Mesodermal cell (in vitro differentiated cells): ENCODE data around the gene SLBP.

Experiments used
- H3K27ac ChIP-seq: 2 replicates; pipeline ENCODE4 v1.7.0; 2013; ENCODE audit warnings: mild to moderate bottlenecking, low read depth, low read length, moderate library complexity; ENCODE audit not compliant: severe bottlenecking
- H3K36me3 ChIP-seq: 2 replicates; pipeline ENCODE4 v1.7.1; 2013; ENCODE audit warnings: mild to moderate bottlenecking, low read length, moderate library complexity; ENCODE audit not compliant: control insufficient read depth, insufficient read depth
- H3K4me1 ChIP-seq: one replicate; pipeline ENCODE4 v1.7.1; 2013; ENCODE audit warnings: mild to moderate bottlenecking, low read length; ENCODE audit not compliant: insufficient read depth, control insufficient read depth, poor library complexity, severe bottlenecking
- H3K4me3 ChIP-seq: 2 replicates; pipeline ENCODE4 v1.7.0; 2013; ENCODE audit warnings: low read length, control low read depth, mild to moderate bottlenecking; ENCODE audit not compliant: insufficient read depth, poor library complexity, severe bottlenecking; ENCODE audit errors: extremely low read depth
- H3K9me3 ChIP-seq: 2 replicates; pipeline ENCODE4 v1.7.1; 2013; ENCODE audit warnings: mild to moderate bottlenecking, low read length, moderate library complexity; ENCODE audit not compliant: control insufficient read depth
- WGBS, 2 experiments: methylation state at CpG; one replicate each; pipeline ENCODE4 v1.1.5; 2013; ENCODE audit warnings: missing lambda C conversion rate in 2 of 2; ENCODE audit not compliant: insufficient coverage in 2 of 2; 5-methylcytosine and 5-hydroxymethylcytosine counted together

Gene SLBP

DNA sequence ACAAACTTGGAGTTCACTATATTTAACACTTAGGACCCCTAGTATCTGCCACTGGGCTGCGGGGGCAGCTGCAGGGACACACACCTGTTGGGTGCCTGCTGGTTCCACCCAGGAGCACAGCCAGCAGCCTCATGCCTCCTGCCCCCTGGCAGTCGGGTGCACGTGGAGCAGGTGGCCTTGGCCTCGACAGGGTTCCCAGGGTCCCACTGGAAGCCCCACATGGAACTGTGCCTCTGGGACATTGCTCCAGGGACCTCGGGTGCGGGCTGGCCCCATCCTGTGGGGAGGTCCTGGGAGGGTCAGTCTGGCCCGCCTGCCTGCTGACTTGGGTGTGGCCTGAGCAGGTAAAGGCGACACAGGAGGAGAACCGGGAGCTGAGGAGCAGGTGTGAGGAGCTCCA, 27.2 kb upstream of the SLBP start:
- Histone ChIP-seq H3K36me3 (peaks cover 96% of the 10 kb centered on the region), H3K4me3 (no peak overlapping the region), H3K4me1 (no peaks in the 10 kb centered on the region), H3K27ac (no peak overlapping the region), H3K9me3 (peaks cover 26% of the 10 kb centered on the region)
- 96 to 97% methylated on average over 9 of the region's 9 CpGs for WGBS, 2 experiments

DNA sequence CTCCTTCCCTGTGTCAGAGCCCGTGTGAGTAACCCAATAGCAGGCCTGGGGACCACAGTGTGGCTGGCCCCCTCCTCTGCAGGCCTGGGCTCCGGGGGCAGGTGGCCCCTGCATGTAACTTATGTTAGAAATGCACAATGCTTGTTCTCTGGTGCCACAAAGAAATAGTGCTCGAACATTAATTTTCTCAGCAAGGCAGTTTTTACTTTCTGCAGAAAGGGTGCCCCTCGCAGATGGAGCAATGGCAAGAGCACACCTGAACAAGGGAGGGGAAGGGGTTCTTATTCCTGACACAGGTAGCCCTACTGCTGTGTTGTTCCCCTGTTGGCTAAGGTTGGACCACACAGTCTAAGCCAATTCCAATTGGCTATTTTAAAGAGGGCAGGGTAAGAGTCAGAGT, 26.3 kb upstream of the SLBP start:
- WGBS, 2 experiments: 96 to 97% methylated on average over 4 of the region's 4 CpGs
- H3K4me1 ChIP-seq: no peaks in the 10 kb centered on the region
- no peak overlapping the region for H3K27ac ChIP-seq
- H3K9me3 ChIP-seq: peaks cover 26% of the 10 kb centered on the region
- peaks cover 96% of the 10 kb centered on the region for H3K36me3 ChIP-seq
- no peak overlapping the region for H3K4me3 ChIP-seq

DNA sequence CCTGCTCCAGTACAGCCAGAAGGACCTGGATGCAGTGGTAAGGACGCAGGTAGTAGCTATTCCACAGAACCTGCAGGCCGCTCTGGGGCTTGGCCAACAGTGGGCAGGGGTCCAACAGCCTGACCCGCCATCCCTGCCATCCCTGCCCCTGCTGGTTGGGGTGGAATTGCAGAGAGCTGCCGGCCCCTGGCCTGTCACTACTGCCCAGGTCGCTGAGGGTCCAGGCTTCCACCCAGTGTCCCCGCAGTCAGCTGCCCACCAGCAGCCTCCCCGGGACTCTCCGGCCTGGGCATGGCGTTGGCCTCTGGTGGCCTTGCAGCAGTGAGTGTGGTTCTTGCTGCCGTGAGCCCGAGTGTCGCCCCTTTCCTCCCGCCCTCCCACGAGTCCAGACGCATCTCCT, 25.5 kb upstream of the SLBP start:
- Histone ChIP-seq H3K4me3 (no peak overlapping the region), H3K27ac (no peak overlapping the region), H3K9me3 (peaks cover 26% of the 10 kb centered on the region), H3K36me3 (peaks cover 100% of the 10 kb centered on the region), H3K4me1 (no peaks in the 10 kb centered on the region)
- 95% methylated on average over 6 to 15 of the region's 15 CpGs for WGBS, 2 experiments

DNA sequence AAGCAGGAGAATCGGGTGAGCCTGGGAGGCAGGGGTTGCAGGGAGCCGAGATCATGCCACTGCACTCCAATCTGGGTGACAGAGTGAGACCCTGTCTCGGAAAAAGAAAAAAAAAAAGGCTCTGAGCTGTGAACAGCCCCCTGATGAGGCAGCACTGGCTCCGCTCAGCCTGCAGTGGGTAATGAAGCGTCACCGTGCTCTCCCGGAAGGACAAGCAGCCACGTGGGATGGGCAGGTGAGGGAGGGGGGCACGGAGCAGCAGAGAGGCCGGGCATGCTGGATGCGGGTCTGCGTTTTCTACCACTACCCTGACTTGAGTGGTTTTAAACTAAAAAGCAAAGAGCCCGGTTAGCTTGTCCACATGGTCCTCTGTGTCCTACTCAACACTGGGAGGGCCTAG, 24.7 kb upstream of the SLBP start:
- Histone ChIP-seq H3K27ac (no peak overlapping the region), H3K4me1 (no peaks in the 10 kb centered on the region), H3K4me3 (no peak overlapping the region), H3K36me3 (peaks cover 100% of the 10 kb centered on the region), H3K9me3 (peaks cover 26% of the 10 kb centered on the region)
- WGBS, 2 experiments: 96 to 97% methylated on average over 12 to 13 of the region's 13 CpGs

DNA sequence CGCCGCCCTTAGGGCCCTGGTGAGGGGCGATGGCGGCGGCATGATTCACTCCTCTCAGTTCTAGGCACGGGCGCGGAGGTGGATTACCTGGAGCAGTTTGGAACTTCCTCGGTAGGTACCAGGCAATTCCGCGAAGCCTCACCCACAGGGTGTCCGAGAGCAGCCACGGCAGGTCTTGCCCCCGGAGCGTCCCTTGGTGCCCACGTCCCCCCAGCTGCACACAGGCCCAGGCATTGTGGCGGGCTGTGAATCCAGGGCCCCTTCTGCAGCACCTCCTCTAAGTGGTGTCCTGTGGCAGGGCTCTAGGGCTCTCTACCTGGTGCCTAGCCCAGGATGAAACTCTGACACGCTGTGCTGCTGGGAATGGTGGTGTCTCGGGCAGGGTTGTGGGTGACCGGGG, 23.1 kb upstream of the SLBP start:
- H3K4me1 ChIP-seq: no peaks in the 10 kb centered on the region
- no peak overlapping the region for H3K4me3 ChIP-seq
- peaks cover 26% of the 10 kb centered on the region for H3K9me3 ChIP-seq
- WGBS, 2 experiments: 93 to 94% methylated on average over 15 to 19 of the region's 20 CpGs
- H3K36me3 ChIP-seq: peaks cover 100% of the 10 kb centered on the region
- no peak overlapping the region for H3K27ac ChIP-seq

- WGBS, 2 experiments: 98% methylated on average over 9 to 10 of the region's 10 CpGs
- H3K4me3 ChIP-seq: no peak overlapping the region
- H3K9me3 ChIP-seq: peaks cover 17% of the 10 kb centered on the region
- H3K27ac ChIP-seq: no peak overlapping the region
- peaks cover 7% of the 10 kb centered on the region for H3K4me1 ChIP-seq
- H3K36me3 ChIP-seq: peaks cover 94% of the 10 kb centered on the region
Observed at GRCh38 chr4:1732911-1733310, 20.8 kb upstream of the SLBP start.

DNA sequence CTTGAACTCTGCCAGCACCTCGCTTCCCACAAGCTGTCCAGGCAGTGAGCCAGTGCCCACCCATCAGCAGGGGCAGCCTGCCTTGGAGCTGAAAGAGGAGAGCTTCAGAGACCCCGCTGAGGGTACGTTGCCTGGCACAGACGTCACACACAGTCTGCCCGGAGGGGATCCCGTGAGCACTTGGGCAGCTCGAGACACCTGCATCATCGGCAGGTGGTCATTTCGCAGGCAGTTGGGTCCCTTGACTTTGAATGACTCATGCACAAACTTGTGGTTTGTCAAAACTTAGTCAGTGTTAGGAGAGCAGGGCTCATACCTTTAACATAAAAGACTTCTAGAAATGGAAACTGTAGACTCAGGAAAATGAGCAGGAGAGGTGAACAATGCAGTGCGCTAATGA, 19.1 kb upstream of the SLBP start:
- 92 to 97% methylated on average over 10 of the region's 10 CpGs for WGBS, 2 experiments

GRCh38 chr4:1730532-1731135, 18.5 kb upstream of the SLBP start:
- WGBS, 2 experiments: 97 to 98% methylated on average over 15 of the region's 16 CpGs
- H3K4me1 ChIP-seq: peaks cover 20% of the 10 kb centered on the region
- peaks cover 86% of the 10 kb centered on the region for H3K36me3 ChIP-seq

More for the DNA sequence above, 19.1 kb upstream of the SLBP start:
- H3K27ac ChIP-seq: no peak overlapping the region
- peaks cover 20% of the 10 kb centered on the region for H3K4me1 ChIP-seq
- H3K36me3 ChIP-seq: peaks cover 86% of the 10 kb centered on the region
- no peaks in the 10 kb centered on the region for H3K9me3 ChIP-seq
- H3K4me3 ChIP-seq: no peak overlapping the region

GRCh38 chr4:1728061-1728980, 16.2 kb upstream of the SLBP start:
- Histone ChIP-seq H3K9me3 (no peaks in the 10 kb centered on the region), H3K36me3 (peaks cover 86% of the 10 kb centered on the region), H3K4me3 (no peak overlapping the region), H3K4me1 (peaks cover 26% of the 10 kb centered on the region), H3K27ac (no peak overlapping the region)
- WGBS, 2 experiments: 91 to 97% methylated on average over 29 to 31 of the region's 31 CpGs

More at GRCh38 chr4:1730532-1731135, 18.5 kb upstream of the SLBP start:
- H3K4me3 ChIP-seq: no peak overlapping the region
- H3K9me3 ChIP-seq: no peaks in the 10 kb centered on the region
- no peak overlapping the region for H3K27ac ChIP-seq

GRCh38 chr4:1727117-1728031, 15.3 kb upstream of the SLBP start:
- 83 to 92% methylated on average over 17 of the region's 18 CpGs for WGBS, 2 experiments
- Histone ChIP-seq H3K36me3 (peaks cover 82% of the 10 kb centered on the region), H3K9me3 (no peaks in the 10 kb centered on the region), H3K4me1 (peaks cover 36% of the 10 kb centered on the region), H3K27ac (peak overlapping the region; percentile 69), H3K4me3 (no peak overlapping the region)
